IPS-NIHi11 (cell line): ENCODE measurements around the gene TAOK3.
"Not testable (repeated sequence)": the region's sequence is repeated elsewhere in the genome, so short reads cannot be mapped to it uniquely, and the experiment has no call there.

Experiments used
- DNase-seq: peaks from one replicate; pipeline ENCODE4 v3.0.0; 2012; ENCODE audit warnings: mixed read lengths, low spot score

Gene TAOK3

GRCh38 chr12:118372541-118373495 lies at the start of gene TAOK3:
TAOK3 (minus strand) TSS chr12:118372907; CDS start chr12:118255567, 117,340 bp downstream.
- peak; percentile 94 for DNase-seq

GRCh38 chr12:118420673-118421072 lies 48.0 kb upstream of the TAOK3 start:
- no peak for DNase-seq

- no peak for DNase-seq
Measured at GRCh38 chr12:118418385-118419057, 45.8 kb upstream of the TAOK3 start.

GRCh38 chr12:118417942-118418341 lies 45.2 kb upstream of the TAOK3 start:
- DNase-seq: no peak

- DNase-seq: no peak
Measured at GRCh38 chr12:118409834-118410233, 37.1 kb upstream of the TAOK3 start.

- not testable (repeated sequence) for DNase-seq
Measured at GRCh38 chr12:118408241-118408640, 35.5 kb upstream of the TAOK3 start.

- peak; percentile 60 for DNase-seq
Measured at GRCh38 chr12:118404876-118405521, 32.3 kb upstream of the TAOK3 start.

- no peak for DNase-seq
Measured at GRCh38 chr12:118402251-118402650, 29.5 kb upstream of the TAOK3 start.

- no peak for DNase-seq
Measured at GRCh38 chr12:118398940-118399339, 26.2 kb upstream of the TAOK3 start.

- no peak for DNase-seq
Measured at GRCh38 chr12:118398524-118398923, 25.8 kb upstream of the TAOK3 start.

GRCh38 chr12:118397708-118398440 lies 25.2 kb upstream of the TAOK3 start:
- DNase-seq: no peak

- DNase-seq: no peak
Measured at GRCh38 chr12:118391836-118392235, 19.1 kb upstream of the TAOK3 start.

- DNase-seq: no peak
Measured at GRCh38 chr12:118391424-118391823, 18.7 kb upstream of the TAOK3 start.

- DNase-seq: peak; percentile 66
Measured at GRCh38 chr12:118377884-118378470, 5.3 kb upstream of the TAOK3 start.

- DNase-seq: peak; percentile 18
Measured at GRCh38 chr12:118377021-118377883, 4.5 kb upstream of the TAOK3 start.

GRCh38 chr12:118376089-118377020 lies 3.6 kb upstream of the TAOK3 start, which contains the start of gene SUDS3:
SUDS3 (plus strand) TSS chr12:118376555; CDS start chr12:118376692, 137 bp downstream.
- DNase-seq: peak; percentile 88

- no peak for DNase-seq
Measured at GRCh38 chr12:118375348-118375747, 2.6 kb upstream of the TAOK3 start.

GRCh38 chr12:118374909-118375308 lies 2.2 kb upstream of the TAOK3 start:
- DNase-seq: no peak

GRCh38 chr12:118374126-118374725 lies 1.5 kb upstream of the TAOK3 start:
- no peak for DNase-seq
